Epithelial cell of esophagus (primary cell): ENCODE measurements around the gene LRTM1.
A peak's percentile ranks its signal among the peaks of the same experiment; 100 is the strongest.

Experiments used
- DNase-seq: peaks from one replicate; pipeline ENCODE4 v3.0.0; 2010; ENCODE audit warnings: low read depth
- H3K4me3 ChIP-seq: 2 replicates; pipeline ENCODE4 v1.5.1; 2011; ENCODE audit warnings: mild to moderate bottlenecking, low read length, control low read depth
- CTCF ChIP-seq: IDR thresholded peaks from 2 replicates; pipeline ENCODE4 v1.5.1; 2011; ENCODE audit warnings: low read depth, mild to moderate bottlenecking, low read length, control low read depth, inconsistent platforms; ENCODE audit not compliant: insufficient read depth; ENCODE audit errors: missing control alignments

The LRTM1 gene

GRCh38 chr3:54874816-54875556, 52.9 kb downstream of the LRTM1 start:
- no peak for DNase-seq
- no peak overlapping the region for H3K4me3 ChIP-seq
- no peak for TF ChIP-seq CTCF

- H3K4me3 ChIP-seq = no peak overlapping the region
- TF ChIP-seq CTCF = no peak
- DNase-seq = peak; percentile 49
These were observed 54.5 kb downstream of the LRTM1 start for GRCh38 chr3:54873059-54874010.

- TF ChIP-seq CTCF = no peak
These were observed 56.0 kb downstream of the LRTM1 start for GRCh38 chr3:54871867-54872266.

GRCh38 chr3:54870423-54870822, 57.4 kb downstream of the LRTM1 start:
- H3K4me3 ChIP-seq = no peak overlapping the region
- TF ChIP-seq CTCF = peak; percentile 73
- DNase-seq = peak; percentile 63

More at GRCh38 chr3:54871867-54872266, 56.0 kb downstream of the LRTM1 start:
- no peak for DNase-seq
- no peak overlapping the region for H3K4me3 ChIP-seq
